ENCODE measurements around the gene SFXN5.

Gene SFXN5

DNA sequence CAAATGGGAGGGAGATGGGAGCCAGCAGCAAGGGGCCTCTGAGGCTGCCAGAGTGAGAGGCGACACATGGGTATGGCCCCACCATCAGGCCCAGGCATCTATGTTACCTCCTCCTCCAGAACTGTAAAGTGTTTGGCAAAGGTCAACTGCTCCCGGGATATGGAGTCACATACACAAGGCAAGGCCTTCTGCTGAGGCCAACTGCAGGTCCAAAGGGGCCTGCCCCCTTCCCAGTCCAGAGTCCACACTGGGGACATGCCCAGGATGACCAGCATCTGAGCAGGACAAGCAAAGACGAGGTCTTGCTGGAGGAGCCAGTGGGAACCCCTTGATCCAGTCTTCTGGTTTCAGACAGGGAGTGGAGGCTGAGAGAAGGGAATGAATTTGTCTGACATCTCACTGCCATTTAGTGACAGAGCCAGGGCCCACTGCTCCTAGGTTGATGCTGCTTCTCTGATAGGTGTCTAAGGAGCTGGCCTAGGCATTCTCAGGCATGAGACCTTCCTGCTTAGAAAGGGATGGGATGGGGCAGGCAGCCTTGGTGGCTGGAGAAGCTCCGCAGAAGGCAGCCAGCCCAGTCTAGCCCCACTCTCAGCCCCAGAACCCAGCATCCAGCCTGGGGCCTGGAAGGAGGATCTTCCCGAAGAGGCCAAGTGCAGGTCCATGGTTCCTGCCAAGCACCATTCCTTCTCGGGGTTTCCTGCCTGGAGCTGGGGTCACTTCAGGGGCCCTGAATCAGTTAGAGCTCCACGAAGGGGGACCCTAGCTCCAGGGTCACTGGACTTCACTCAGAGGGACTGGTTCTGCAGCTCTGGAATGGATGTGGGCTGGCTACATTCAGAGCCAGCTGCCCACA is 127.7 kb downstream of the SFXN5 start:
- TF ChIP-seq CEBPB (IDR thresholded peaks at IDR 0.05) (no peak), TEAD4 (IDR thresholded peaks at IDR 0.05) (no peak), YY1 (IDR thresholded peaks at IDR 0.05; ENCODE audit: low read depth) (no peak), RAD21 (IDR thresholded peaks at IDR 0.05; ENCODE audit: low read depth) (no peak), FOXM1 (IDR thresholded peaks at IDR 0.05; ENCODE audit: borderline replicate concordance, low read depth) (no peak), CREB1 (IDR thresholded peaks at IDR 0.05; ENCODE audit: low read depth) (no peak), TAF1 (IDR thresholded peaks at IDR 0.05; ENCODE audit: low read depth) (no peak), ZBTB7A (IDR thresholded peaks at IDR 0.05; ENCODE audit: low read depth) (no peak), TCF12 (IDR thresholded peaks at IDR 0.05; ENCODE audit: low read depth) (no peak), EP300 (IDR thresholded peaks at IDR 0.05; ENCODE audit: borderline replicate concordance) (no peak), EGR1 (IDR thresholded peaks at IDR 0.05) (no peak), NFIC (IDR thresholded peaks at IDR 0.05) (no peak)
- TF ChIP-seq, protein P1, sequence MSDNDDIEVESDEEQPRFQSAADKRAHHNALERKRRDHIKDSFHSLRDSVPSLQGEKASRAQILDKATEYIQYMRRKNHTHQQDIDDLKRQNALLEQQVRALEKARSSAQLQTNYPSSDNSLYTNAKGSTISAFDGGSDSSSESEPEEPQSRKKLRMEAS (IDR thresholded peaks at IDR 0.05): no peak
- TF ChIP-seq, protein P2, sequence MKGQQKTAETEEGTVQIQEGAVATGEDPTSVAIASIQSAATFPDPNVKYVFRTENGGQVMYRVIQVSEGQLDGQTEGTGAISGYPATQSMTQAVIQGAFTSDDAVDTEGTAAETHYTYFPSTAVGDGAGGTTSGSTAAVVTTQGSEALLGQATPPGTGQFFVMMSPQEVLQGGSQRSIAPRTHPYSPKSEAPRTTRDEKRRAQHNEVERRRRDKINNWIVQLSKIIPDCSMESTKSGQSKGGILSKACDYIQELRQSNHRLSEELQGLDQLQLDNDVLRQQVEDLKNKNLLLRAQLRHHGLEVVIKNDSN (IDR thresholded peaks at IDR 0.05): no peak
- TF ChIP-seq, protein P3, sequence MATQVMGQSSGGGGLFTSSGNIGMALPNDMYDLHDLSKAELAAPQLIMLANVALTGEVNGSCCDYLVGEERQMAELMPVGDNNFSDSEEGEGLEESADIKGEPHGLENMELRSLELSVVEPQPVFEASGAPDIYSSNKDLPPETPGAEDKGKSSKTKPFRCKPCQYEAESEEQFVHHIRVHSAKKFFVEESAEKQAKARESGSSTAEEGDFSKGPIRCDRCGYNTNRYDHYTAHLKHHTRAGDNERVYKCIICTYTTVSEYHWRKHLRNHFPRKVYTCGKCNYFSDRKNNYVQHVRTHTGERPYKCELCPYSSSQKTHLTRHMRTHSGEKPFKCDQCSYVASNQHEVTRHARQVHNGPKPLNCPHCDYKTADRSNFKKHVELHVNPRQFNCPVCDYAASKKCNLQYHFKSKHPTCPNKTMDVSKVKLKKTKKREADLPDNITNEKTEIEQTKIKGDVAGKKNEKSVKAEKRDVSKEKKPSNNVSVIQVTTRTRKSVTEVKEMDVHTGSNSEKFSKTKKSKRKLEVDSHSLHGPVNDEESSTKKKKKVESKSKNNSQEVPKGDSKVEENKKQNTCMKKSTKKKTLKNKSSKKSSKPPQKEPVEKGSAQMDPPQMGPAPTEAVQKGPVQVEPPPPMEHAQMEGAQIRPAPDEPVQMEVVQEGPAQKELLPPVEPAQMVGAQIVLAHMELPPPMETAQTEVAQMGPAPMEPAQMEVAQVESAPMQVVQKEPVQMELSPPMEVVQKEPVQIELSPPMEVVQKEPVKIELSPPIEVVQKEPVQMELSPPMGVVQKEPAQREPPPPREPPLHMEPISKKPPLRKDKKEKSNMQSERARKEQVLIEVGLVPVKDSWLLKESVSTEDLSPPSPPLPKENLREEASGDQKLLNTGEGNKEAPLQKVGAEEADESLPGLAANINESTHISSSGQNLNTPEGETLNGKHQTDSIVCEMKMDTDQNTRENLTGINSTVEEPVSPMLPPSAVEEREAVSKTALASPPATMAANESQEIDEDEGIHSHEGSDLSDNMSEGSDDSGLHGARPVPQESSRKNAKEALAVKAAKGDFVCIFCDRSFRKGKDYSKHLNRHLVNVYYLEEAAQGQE (IDR thresholded peaks at IDR 0.05; ENCODE audit: low read depth): no peak

DNA sequence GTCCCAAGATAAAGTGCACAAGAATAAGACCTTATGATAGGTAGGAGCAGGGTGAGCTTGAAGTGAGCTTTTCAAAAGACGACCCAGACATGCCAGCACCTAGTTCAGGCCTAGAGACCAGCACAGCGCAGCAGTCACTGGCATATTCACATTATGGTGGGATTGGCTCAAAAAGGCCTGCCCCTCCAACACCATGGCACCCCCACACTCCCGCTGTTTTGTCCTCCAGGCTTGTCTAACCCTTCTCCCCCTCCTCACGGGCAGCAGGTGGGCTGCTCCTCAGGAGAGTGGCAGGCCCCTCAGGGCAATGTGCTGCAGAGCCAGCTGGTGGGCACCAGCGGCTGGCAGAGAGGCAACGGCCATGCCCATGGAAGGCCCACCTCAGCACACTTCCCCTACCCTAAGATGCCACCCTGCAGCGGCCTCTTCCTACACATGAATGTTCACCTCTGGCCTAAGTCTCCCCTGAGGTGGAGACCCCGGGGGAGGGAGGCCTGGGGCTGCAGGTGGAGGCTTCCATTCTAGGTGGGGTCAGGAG is 128.6 kb downstream of the SFXN5 start:
- TF ChIP-seq EGR1 (IDR thresholded peaks at IDR 0.05): no peak
- TF ChIP-seq NFIC (IDR thresholded peaks at IDR 0.05): no peak
- TF ChIP-seq YY1 (IDR thresholded peaks at IDR 0.05; ENCODE audit: low read depth): no peak
- TF ChIP-seq, protein P1 (IDR thresholded peaks at IDR 0.05): no peak
- no peak for TF ChIP-seq TEAD4 (IDR thresholded peaks at IDR 0.05)
- TF ChIP-seq EP300 (IDR thresholded peaks at IDR 0.05; ENCODE audit: borderline replicate concordance): no peak
- no peak for TF ChIP-seq FOXM1 (IDR thresholded peaks at IDR 0.05; ENCODE audit: borderline replicate concordance, low read depth)
- TF ChIP-seq TCF12 (IDR thresholded peaks at IDR 0.05; ENCODE audit: low read depth): no peak
- TF ChIP-seq, protein P2 (IDR thresholded peaks at IDR 0.05): no peak
- no peak for TF ChIP-seq ZBTB7A (IDR thresholded peaks at IDR 0.05; ENCODE audit: low read depth)
- TF ChIP-seq, protein P3 (IDR thresholded peaks at IDR 0.05; ENCODE audit: low read depth): no peak
- no peak for TF ChIP-seq TAF1 (IDR thresholded peaks at IDR 0.05; ENCODE audit: low read depth)
- TF ChIP-seq RAD21 (IDR thresholded peaks at IDR 0.05; ENCODE audit: low read depth): no peak
- no peak for TF ChIP-seq CREB1 (IDR thresholded peaks at IDR 0.05; ENCODE audit: low read depth)
- TF ChIP-seq CEBPB (IDR thresholded peaks at IDR 0.05): no peak

DNA sequence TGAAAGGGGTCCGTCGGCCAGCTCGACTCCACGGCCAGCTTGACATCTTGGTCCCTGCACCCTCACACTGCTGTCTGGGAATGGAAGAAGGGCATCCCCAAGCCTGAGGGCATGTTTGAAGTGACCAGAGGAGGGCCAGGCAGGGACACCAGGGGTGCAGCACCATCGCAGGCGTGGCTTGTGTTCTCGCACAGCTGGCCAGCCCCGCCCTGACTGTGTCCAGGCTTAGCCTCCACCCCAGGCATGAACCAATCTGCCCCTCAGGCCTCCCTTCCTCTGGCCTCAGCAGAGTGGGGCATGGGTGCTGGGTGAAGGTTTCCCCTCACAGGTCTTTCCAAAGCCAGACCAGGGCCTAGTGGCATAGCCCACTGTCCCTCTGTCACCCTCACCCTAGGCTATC is 129.2 kb downstream of the SFXN5 start:
- TF ChIP-seq NFIC (IDR thresholded peaks at IDR 0.05) (no peak), TEAD4 (IDR thresholded peaks at IDR 0.05) (no peak), TAF1 (IDR thresholded peaks at IDR 0.05; ENCODE audit: low read depth) (no peak), CEBPB (IDR thresholded peaks at IDR 0.05) (no peak), ZBTB7A (IDR thresholded peaks at IDR 0.05; ENCODE audit: low read depth) (no peak), YY1 (IDR thresholded peaks at IDR 0.05; ENCODE audit: low read depth) (no peak), CREB1 (IDR thresholded peaks at IDR 0.05; ENCODE audit: low read depth) (no peak), EP300 (IDR thresholded peaks at IDR 0.05; ENCODE audit: borderline replicate concordance) (no peak), RAD21 (IDR thresholded peaks at IDR 0.05; ENCODE audit: low read depth) (no peak), TCF12 (IDR thresholded peaks at IDR 0.05; ENCODE audit: low read depth) (no peak), FOXM1 (IDR thresholded peaks at IDR 0.05; ENCODE audit: borderline replicate concordance, low read depth) (no peak), EGR1 (IDR thresholded peaks at IDR 0.05) (no peak)
- TF ChIP-seq, protein P1 (IDR thresholded peaks at IDR 0.05): no peak
- TF ChIP-seq, protein P2 (IDR thresholded peaks at IDR 0.05): no peak
- TF ChIP-seq, protein P3 (IDR thresholded peaks at IDR 0.05; ENCODE audit: low read depth): no peak
